Esophagus muscularis mucosa (tissue), 3 donors: Measurements from ENCODE around the gene USP20.

Experiments used
- CTCF ChIP-seq, 3 experiments: fragments of 200-600 bp in 2 of 3; fragments of 450-650 bp in 1 of 3; sonication (generic) in 2 of 3; IDR thresholded peaks; one replicate each; pipeline ENCODE4 v1.5.1; 2017 to 2019; ENCODE audit warnings: antibody characterized with exemption in 3 of 3, mild to moderate bottlenecking in 2 of 3, moderate library complexity in 1 of 3
- POLR2A ChIP-seq: fragments of 450-650 bp; IDR thresholded peaks from one replicate; pipeline ENCODE4 v1.6.1; 2017; ENCODE audit warnings: antibody characterized with exemption, moderate library complexity, mild to moderate bottlenecking, low read depth
- POLR2AphosphoS5 ChIP-seq, 2 donors: sonication (generic); formaldehyde crosslinking; IDR thresholded peaks; one replicate each; pipeline ENCODE4 v1.6.1; 2017; ENCODE audit warnings: antibody characterized with exemption in 2 of 2

GRCh38 chr9:129880654-129881546 is 45.6 kb downstream of the USP20 start:
- TF ChIP-seq CTCF (IDR thresholded peaks at IDR 0.05) (no peak), POLR2AphosphoS5 (IDR thresholded peaks at IDR 0.05) (no peak), POLR2A (no peak)
